Erythroblast (primary cell): ENCODE results near the gene QPCT.
"Not testable (repeated sequence)": the region's sequence is repeated elsewhere in the genome, so short reads cannot be mapped to it uniquely, and the experiment has no call there.

ENCODE experiments used
- DNase-seq, 2 experiments: peaks; one replicate each; lab custom pipeline; 2025; lab: John Stamatoyannopoulos, UW
- GATA1 ChIP-seq: IDR thresholded peaks from 2 replicates; pipeline ENCODE4 v1.6.1; 2011; ENCODE audit warnings: low read depth, mild to moderate bottlenecking, control low read depth, low read length, moderate library complexity
- POLR2A ChIP-seq: IDR thresholded peaks from 2 replicates; pipeline ENCODE4 v1.6.1; 2011; ENCODE audit warnings: mild to moderate bottlenecking, low read length

QPCT gene

DNA sequence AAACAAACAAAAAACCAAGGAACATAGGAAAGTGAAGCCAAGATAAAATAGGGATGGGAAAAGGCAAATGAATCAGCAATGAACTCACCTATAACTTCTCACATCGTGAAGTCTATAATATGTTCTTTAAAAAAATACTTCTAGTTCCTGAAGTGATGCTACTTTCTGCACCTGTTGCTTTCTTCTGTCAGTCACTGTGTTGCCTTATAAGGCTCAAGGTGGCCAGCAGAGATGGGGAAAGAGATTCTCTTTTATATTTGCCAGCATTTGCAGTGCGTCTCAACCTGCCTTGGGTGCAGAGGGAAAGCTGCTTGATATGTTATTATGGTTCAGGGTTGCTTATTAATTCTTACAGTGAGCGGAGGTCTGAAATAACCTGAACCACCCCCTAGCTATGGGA is 14.0 kb downstream of the QPCT start:
- TF ChIP-seq GATA1 (no peak), POLR2A (no peak)
- no peak for DNase-seq

- TF ChIP-seq GATA1 (no peak), POLR2A (no peak)
- no peak for DNase-seq
Measured at GRCh38 chr2:37361216-37361815, 16.9 kb downstream of the QPCT start.

GRCh38 chr2:37361994-37362698 is 17.7 kb downstream of the QPCT start:
- no peak for DNase-seq
- TF ChIP-seq GATA1 (no peak), POLR2A (no peak)

DNA sequence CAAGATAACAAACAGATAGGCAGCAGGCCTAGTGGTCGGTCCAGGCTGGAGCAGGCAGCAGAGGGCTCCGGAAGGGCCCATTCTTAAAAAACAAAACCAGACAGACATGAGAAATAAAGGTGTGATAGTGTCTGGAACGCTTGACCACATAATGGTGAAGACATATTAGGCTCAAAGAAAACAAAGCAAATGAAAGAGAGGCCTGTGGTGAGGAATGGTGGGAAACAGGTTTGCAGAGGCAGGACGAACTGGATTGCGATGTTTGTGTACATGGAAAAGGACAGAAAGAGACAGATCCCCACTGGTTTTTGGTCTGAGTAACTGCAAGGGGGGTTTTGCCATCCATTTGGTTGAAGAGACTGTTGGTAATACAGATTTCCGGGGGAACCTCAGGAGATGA is 19.9 kb downstream of the QPCT start:
- no peak for DNase-seq
- TF ChIP-seq POLR2A (no peak), GATA1 (no peak)

- DNase-seq, result no peak
- no peak for TF ChIP-seq GATA1
- no peak for TF ChIP-seq POLR2A
Measured at GRCh38 chr2:37365669-37366068, 21.2 kb downstream of the QPCT start.

DNA sequence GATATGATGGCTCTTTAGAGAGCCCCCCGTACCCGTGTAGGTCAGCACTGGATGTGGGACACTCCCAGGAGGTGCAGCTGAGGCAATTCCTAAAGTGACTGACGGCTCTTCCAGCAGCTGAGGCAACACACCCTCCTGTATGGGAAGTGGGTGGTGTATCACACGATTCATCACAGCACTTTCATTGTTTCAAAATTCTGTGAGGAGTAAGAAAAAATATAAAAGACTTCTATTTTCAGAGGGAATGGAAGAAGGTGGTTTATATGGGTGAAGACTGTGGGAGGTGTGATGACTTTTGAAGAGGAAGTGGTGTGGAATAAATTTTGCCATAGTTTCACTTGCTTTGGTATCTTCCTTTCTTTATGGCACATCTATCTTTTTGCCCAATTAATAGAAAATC is 22.3 kb downstream of the QPCT start:
- DNase-seq, result no peak
- no peak for TF ChIP-seq GATA1
- no peak for TF ChIP-seq POLR2A

DNA sequence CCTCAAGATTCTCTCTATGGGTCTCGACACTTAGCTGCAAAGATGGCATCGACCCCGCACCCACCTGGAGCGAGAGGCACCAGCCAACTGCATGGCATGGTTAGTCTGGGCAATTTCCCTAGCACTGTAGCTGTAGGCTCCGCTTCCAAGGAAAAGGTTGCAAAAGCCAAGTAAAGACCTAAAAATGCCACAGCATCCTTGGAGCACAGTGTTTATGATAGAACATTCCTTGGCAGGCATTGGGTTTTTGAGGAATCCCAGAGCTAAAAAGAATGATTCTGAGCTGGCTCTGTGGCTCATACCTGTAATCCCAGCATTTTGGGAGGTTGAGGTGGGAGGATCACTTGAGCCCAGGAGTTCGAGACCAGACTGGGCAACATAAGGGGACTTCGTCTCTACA is 22.9 kb downstream of the QPCT start:
- DNase-seq, result no peak
- TF ChIP-seq POLR2A (no peak), GATA1 (no peak)

GRCh38 chr2:37367984-37368383 is 23.6 kb downstream of the QPCT start:
- no peak for DNase-seq
- no peak for TF ChIP-seq POLR2A
- TF ChIP-seq GATA1, result no peak

- DNase-seq, result no peak
- TF ChIP-seq POLR2A, result no peak
Measured at GRCh38 chr2:37370666-37371065, 26.2 kb downstream of the QPCT start.

DNA sequence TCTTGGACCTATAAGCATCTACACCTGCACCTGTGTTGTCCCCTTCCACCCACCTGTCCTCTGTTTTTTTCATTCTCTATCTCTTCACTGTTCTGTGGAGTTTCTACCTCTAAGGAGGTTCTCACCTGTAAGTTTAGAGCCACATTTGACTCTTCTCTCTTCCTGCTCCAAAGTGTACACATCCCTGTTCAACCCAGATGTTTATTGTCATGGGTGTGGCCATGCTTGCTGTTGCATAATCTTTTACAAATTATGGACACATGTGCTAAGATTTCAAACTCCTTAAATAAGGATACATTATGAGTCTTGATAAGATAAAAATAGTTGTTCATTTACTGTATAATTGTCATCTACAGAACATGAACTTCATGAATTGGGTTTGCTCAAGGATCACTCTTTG is 27.6 kb downstream of the QPCT start:
- TF ChIP-seq GATA1, result no peak
- no peak for TF ChIP-seq POLR2A
- DNase-seq, result no peak

DNA sequence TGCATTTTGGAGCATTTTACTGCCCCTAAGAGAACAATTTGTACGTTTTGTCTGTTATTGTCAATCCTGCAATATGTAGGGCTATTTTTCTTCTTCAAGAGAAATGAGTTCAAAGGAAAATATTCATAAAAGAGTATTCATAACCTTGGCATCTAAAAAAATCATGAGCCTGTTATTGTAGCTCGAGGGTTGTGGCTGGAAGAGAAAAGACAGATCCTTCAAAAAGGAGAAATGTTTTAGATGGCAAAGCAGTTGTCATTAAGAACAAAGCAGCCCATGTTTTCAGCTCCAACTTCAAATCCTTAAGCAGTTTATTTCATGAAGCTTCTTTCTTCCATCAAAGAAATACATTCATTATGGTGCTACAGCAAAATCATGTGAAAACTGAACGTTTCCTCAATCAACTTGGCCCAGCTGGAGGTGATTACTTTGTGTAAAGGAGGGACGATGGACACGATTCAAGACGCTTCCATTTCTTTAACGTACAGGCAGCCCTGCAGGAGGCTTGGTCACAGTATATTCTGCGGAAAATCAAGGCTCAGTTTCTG is 31.4 kb downstream of the QPCT start:
- no peak for DNase-seq
- no peak for TF ChIP-seq GATA1

GRCh38 chr2:37376421-37377186 is 32.2 kb downstream of the QPCT start:
- no peak for DNase-seq

DNA sequence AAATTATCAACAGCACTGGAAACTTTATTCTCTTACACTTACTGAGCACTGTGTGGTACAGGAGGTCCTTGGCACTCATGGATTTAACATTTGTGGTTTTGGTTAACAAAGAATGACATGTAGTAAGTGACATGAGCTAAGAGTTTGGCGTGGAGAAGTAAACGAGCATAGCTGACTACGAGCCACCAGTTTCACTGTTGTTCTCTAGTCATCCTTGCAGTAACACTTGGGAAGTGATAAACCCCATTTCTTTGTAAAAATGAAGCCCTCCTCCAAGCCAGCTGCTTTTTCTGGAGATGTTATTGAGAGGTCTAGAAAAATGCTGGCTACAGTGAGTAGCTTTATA is 32.7 kb downstream of the QPCT start:
- no peak for DNase-seq
- no peak for TF ChIP-seq GATA1
- no peak for TF ChIP-seq POLR2A

More at GRCh38 chr2:37376421-37377186, 32.2 kb downstream of the QPCT start:
- no peak for TF ChIP-seq GATA1

GRCh38 chr2:37378411-37378810 is 34.0 kb downstream of the QPCT start:
- no peak for DNase-seq
- TF ChIP-seq POLR2A, result no peak
- TF ChIP-seq GATA1, result no peak

- DNase-seq, result no peak
- TF ChIP-seq POLR2A, result no peak
- no peak for TF ChIP-seq GATA1
Measured at GRCh38 chr2:37379881-37380296, 35.5 kb downstream of the QPCT start.

DNA sequence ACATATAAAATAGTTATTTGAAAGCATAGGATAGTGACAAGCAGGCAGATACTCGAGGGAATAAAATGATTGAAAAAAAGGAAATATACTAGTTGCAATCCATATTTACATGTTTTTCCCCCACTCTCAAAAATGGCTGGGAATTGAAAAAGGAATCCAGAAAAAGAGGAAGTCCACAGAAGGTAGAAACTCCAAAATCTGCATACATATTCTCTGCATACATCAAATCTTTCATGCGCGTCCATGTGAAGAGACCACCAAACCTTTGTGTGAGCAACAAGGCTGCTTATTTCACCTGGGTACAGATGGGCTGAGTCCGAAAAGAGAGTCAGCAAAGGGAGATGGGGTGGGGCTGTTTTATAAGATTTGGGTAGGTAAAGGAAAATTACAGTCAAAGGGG is 36.4 kb downstream of the QPCT start:
- DNase-seq, result not testable (repeated sequence)

DNA sequence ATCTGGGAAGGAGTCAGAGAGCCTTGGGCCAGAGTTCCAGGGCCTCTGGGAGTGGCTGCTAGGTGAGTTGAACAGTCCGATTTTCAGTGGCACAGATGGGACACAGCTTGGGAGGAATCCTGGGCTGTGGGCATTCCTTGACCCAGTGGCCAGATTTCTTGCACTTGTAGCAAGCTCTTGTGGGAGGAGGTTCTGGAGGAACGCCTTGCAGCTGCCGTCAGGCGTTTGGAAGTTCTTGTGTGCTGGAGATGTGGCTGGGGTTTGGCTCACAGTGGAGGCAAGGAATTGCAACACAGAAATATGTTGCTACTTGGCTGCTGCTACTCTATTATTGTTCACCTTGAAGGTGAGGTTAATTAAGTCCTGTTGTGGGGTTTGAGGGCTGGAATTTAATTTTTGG is 39.8 kb downstream of the QPCT start:
- not testable (repeated sequence) for DNase-seq
